ENCODE data around the gene C1orf167. TPM values are rescaled to one million over a fixed set of nuclear protein-coding genes. Genes with fewer than 3 reads are reported as not detected.

C1orf167 gene
- total RNA-seq, 1 experiment from 2014 or later = not detected

DNA sequence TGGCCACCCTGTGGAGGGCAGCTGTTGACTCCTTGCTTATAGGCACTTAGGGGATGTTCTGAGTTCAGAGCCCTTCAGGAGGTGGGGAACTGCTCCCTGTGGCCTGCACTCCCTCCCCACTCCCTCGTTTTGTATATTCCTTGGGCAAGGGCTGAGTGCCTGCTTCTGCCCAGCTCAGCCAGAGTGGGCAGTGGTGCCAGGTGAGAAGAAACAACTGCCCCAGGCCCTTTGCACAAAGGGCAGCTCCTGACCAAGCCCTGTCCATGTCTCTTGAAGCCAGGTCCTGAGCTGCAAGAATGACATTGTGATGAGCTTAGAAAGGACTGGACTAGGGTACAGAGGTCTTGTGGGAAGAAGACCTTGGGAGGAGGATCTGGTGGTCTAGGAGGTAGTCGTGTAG is 23.9 kb upstream of the C1orf167 start:
- Histone ChIP-seq H3K9me2 (replicated peaks; ENCODE audit: low read length) (no peaks in the 10 kb centered on the region), H3K4me1 (ENCODE audit: insufficient read depth, low read length) (peaks cover 9% of the 10 kb centered on the region), H3K9me3 (ENCODE audit: low read length) (no peaks in the 10 kb centered on the region), H3K27me3 (ENCODE audit: low read length) (no peaks in the 10 kb centered on the region), H3K79me2 (ENCODE audit: low read length) (peaks cover 5% of the 10 kb centered on the region), H3K4me2 (ENCODE audit: low read length) (no peak overlapping the region), H2AFZ (ENCODE audit: low read length) (no peak overlapping the region), H3K36me3 (ENCODE audit: low read depth, low read length) (no peaks in the 10 kb centered on the region), H3K9ac (ENCODE audit: low read length) (no peak overlapping the region), H3K27ac (ENCODE audit: low read length) (no peak overlapping the region), H4K20me1 (ENCODE audit: low read length) (no peaks in the 10 kb centered on the region), H3F3A (ENCODE audit: low read length, unreplicated experiment) (no peaks in the 10 kb centered on the region), H3K4me3 (ENCODE audit: low read length) (no peak overlapping the region)
- ATAC-seq (no peak), DNase-seq (no peak)
- ChIA-PET CTCF (no interaction called here), POLR2A (ENCODE audit: unreplicated experiment) (no interaction called here)
- intact Hi-C loops (cut with micrococcal nuclease) = loop anchor here (5.0 kb wide), 1 partner anchor 69 kb away; the partner anchor contains the start of genes CLCN6 and MTHFR
- BruUV-seq (replicated peaks) = no TSS peak
- TF ChIP-seq EZH2phosphoT487 (IDR thresholded peaks at IDR 0.05; ENCODE audit: borderline replicate concordance, low read length) (no peak), EZH2 (IDR thresholded peaks at IDR 0.05; ENCODE audit: low read length, unreplicated experiment) (no peak)
- TF ChIP-seq, protein P1, sequence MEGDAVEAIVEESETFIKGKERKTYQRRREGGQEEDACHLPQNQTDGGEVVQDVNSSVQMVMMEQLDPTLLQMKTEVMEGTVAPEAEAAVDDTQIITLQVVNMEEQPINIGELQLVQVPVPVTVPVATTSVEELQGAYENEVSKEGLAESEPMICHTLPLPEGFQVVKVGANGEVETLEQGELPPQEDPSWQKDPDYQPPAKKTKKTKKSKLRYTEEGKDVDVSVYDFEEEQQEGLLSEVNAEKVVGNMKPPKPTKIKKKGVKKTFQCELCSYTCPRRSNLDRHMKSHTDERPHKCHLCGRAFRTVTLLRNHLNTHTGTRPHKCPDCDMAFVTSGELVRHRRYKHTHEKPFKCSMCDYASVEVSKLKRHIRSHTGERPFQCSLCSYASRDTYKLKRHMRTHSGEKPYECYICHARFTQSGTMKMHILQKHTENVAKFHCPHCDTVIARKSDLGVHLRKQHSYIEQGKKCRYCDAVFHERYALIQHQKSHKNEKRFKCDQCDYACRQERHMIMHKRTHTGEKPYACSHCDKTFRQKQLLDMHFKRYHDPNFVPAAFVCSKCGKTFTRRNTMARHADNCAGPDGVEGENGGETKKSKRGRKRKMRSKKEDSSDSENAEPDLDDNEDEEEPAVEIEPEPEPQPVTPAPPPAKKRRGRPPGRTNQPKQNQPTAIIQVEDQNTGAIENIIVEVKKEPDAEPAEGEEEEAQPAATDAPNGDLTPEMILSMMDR (conservative IDR thresholded peaks at IDR 0.05; ENCODE audit: low read depth, low read length) = no peak

DNA sequence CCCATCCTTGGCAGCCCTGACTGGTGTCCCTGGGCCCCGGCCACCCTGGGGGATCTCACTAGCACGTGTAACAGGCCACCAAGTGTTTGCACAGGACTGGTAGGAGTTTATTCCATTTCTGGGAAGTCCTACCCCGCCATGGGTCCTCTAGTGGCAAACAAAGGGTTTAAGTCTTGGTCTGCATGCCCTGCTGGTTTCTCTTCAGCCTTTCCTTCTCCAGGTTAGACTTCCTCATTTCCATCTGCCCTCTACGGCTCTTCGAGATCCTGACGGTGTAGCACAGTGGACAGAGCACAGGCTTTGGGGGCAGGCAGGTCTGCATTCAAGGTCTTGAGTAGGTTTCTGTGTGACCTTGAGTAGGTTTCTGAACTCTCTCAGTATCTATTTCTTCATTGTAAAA is 23.2 kb upstream of the C1orf167 start:
- Histone ChIP-seq H3K36me3 (ENCODE audit: low read depth, low read length) (no peaks in the 10 kb centered on the region), H2AFZ (ENCODE audit: low read length) (no peak overlapping the region), H3F3A (ENCODE audit: low read length, unreplicated experiment) (no peaks in the 10 kb centered on the region), H3K27ac (ENCODE audit: low read length) (no peak overlapping the region), H3K4me2 (ENCODE audit: low read length) (no peak overlapping the region), H3K79me2 (ENCODE audit: low read length) (peaks cover 5% of the 10 kb centered on the region), H3K4me3 (ENCODE audit: low read length) (no peak overlapping the region), H3K4me1 (ENCODE audit: insufficient read depth, low read length) (peaks cover 9% of the 10 kb centered on the region), H3K9me2 (replicated peaks; ENCODE audit: low read length) (no peaks in the 10 kb centered on the region), H3K27me3 (ENCODE audit: low read length) (no peaks in the 10 kb centered on the region), H4K20me1 (ENCODE audit: low read length) (no peaks in the 10 kb centered on the region), H3K9me3 (ENCODE audit: low read length) (no peaks in the 10 kb centered on the region), H3K9ac (ENCODE audit: low read length) (no peak overlapping the region)
- CTCF ChIA-PET = no interaction called here
- no peak for TF ChIP-seq EZH2phosphoT487 (IDR thresholded peaks at IDR 0.05; ENCODE audit: borderline replicate concordance, low read length)
- TF ChIP-seq, protein P1 (conservative IDR thresholded peaks at IDR 0.05; ENCODE audit: low read depth, low read length) = no peak
- no TSS peak for BruUV-seq (replicated peaks)
- DNase-seq = no peak
- POLR2A ChIA-PET (ENCODE audit: unreplicated experiment) = no interaction called here
- intact Hi-C loops (cut with micrococcal nuclease) = loop anchor here (5.0 kb wide), 1 partner anchor 69 kb away; the partner anchor contains the start of genes CLCN6 and MTHFR
- ATAC-seq = no peak

DNA sequence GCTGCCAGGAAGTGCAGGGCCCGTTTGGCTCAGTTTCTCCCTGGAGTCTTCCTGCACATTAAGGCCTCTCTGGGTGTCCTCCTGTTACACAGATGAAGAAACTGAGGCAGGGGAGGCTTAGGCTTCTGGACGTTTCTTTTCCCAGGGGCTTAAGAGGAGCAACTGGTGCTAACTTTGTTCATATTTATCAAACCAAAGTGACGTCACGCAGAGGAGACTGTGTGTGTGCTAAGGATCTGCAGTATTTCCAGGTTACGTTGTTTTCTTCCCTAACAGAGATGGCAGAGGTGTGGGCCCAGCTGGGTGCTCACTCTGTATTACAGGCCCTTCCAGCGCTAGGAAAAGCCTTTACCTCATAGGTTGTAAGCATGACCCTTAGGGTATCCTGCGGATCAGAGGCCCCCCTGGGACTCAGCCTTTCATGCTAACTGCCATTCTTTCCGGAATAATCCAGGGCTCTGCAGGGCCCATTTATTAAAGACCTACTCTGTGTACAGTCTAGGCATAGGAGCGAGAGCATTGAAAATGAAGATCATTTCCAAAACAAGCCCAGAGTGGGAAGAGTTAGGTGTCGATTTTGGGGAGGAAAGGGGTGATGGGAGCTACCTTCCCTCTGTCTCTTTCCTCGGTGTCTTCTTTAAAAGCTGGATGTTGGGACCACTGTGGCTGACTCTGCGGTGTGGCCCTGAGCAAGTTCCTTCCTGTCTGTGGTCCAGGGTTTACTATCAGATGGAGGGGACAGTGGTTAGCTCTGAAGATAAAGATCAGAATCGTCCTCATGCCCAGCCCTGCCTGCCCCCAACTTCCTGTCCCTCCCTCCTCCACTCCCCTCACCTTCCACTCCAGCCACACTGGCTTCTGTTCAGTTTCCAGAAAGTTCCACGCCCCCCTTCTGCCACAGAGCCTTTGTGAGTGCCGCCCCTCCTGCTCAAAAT is 21.5 kb upstream of the C1orf167 start:
- Histone ChIP-seq H3K4me3 (ENCODE audit: low read length) (no peak overlapping the region), H3K27ac (ENCODE audit: low read length) (no peak overlapping the region)

More for the DNA sequence above, 21.5 kb upstream of the C1orf167 start:
- H3F3A ChIP-seq (ENCODE audit: low read length, unreplicated experiment) = no peaks in the 10 kb centered on the region
- H4K20me1 ChIP-seq (ENCODE audit: low read length) = no peaks in the 10 kb centered on the region
- ATAC-seq (no peak), DNase-seq (no peak)
- no peak overlapping the region for H2AFZ ChIP-seq (ENCODE audit: low read length)
- H3K4me1 ChIP-seq (ENCODE audit: insufficient read depth, low read length) = peaks cover 11% of the 10 kb centered on the region
- no peaks in the 10 kb centered on the region for H3K27me3 ChIP-seq (ENCODE audit: low read length)
- TF ChIP-seq EZH2 (IDR thresholded peaks at IDR 0.05; ENCODE audit: low read length, unreplicated experiment) (no peak), EZH2phosphoT487 (IDR thresholded peaks at IDR 0.05; ENCODE audit: borderline replicate concordance, low read length) (no peak)
- TF ChIP-seq, protein P1 (conservative IDR thresholded peaks at IDR 0.05; ENCODE audit: low read depth, low read length) = no peak
- H3K79me2 ChIP-seq (ENCODE audit: low read length) = peaks cover 5% of the 10 kb centered on the region
- H3K36me3 ChIP-seq (ENCODE audit: low read depth, low read length) = no peaks in the 10 kb centered on the region
- ChIA-PET POLR2A (ENCODE audit: unreplicated experiment) (no interaction called here), CTCF (no interaction called here)
- H3K9me2 ChIP-seq (replicated peaks; ENCODE audit: low read length) = no peaks in the 10 kb centered on the region
- BruUV-seq (replicated peaks) = no TSS peak
- H3K4me2 ChIP-seq (ENCODE audit: low read length) = no peak overlapping the region
- H3K9ac ChIP-seq (ENCODE audit: low read length) = no peak overlapping the region
- intact Hi-C loops (cut with micrococcal nuclease) = no loop called here
- H3K9me3 ChIP-seq (ENCODE audit: low read length) = no peaks in the 10 kb centered on the region

Data from PC-3 (cell line).